Right lobe of liver (tissue), 6 donors: ENCODE results near the gene PEMT. TPM values are rescaled to one million over a fixed set of nuclear protein-coding genes. Genes with fewer than 3 reads are reported as not detected.

Source experiments
- ATAC-seq, 4 donors: fragments of 200-7000 bp; cut with Tn5 transposase; one replicate each; pipeline ENCODE4 v1.9.1; 2020; ENCODE audit warnings: mild to moderate bottlenecking in 4 of 4, moderate library complexity in 4 of 4
- DNase-seq, 3 donors: peaks; one replicate each; pipeline ENCODE4 v3.0.0-alpha.2; 2020
- H3K27ac ChIP-seq, 3 donors: fragments of 200-600 bp; one replicate each; pipeline ENCODE4 v1.8.0; 2022
- H3K27me3 ChIP-seq, 2 donors: fragments of 200-600 bp; one replicate each; pipeline ENCODE4 v1.8.0; 2022
- H3K36me3 ChIP-seq, 4 donors: fragments of 200-600 bp; sonication (generic) in 1 of 4; one replicate each; pipeline versions ENCODE4 v1.5.1 to v1.8.0; 2017 to 2022; ENCODE audit warnings: control low read depth in 1 of 4
- H3K4me1 ChIP-seq, 4 donors: fragments of 200-600 bp; sonication (generic) in 1 of 4; one replicate each; pipeline versions ENCODE4 v1.5.1 to v1.8.0; 2017 to 2022; ENCODE audit warnings: control low read depth in 1 of 4
- H3K4me3 ChIP-seq, 3 donors: fragments of 200-600 bp; one replicate each; pipeline ENCODE4 v1.8.0; 2022
- H3K9me3 ChIP-seq, 4 donors: fragments of 200-600 bp; sonication (generic) in 1 of 4; one replicate each; pipeline versions ENCODE4 v1.5.1 to v1.8.0; 2017 to 2022; ENCODE audit warnings: control low read depth in 1 of 4
- CTCF ChIP-seq, 4 donors: fragments of 200-600 bp in 3 of 4; fragments of 450-650 bp in 1 of 4; IDR thresholded peaks; one replicate each; pipeline versions ENCODE4 v1.5.1 to v1.8.0; 2016 to 2022; ENCODE audit warnings: antibody characterized with exemption in 4 of 4, mild to moderate bottlenecking in 2 of 4
- POLR2A ChIP-seq: fragments of 450-650 bp; IDR thresholded peaks from one replicate; pipeline ENCODE4 v1.6.1; 2017; ENCODE audit warnings: antibody characterized with exemption, mild to moderate bottlenecking
- WGBS: methylation state at CpG from one replicate; pipeline ENCODE4 v1.1.6; 2018; ENCODE audit warnings: low coverage, low lambda C conversion rate; ENCODE audit not compliant: insufficient coverage; ENCODE audit errors: missing lambda C conversion rate; 5-methylcytosine and 5-hydroxymethylcytosine counted together
- intact Hi-C, 2 donors: fragments of 100-400 bp; cut with DNase I; formaldehyde crosslinking; loops; one replicate each; pipeline versions ENCODE4 v1.11.2 to v1.14.1; 2022
- total RNA-seq, 6 experiments: library from RNA; depleted of rRNA in 2 of 6; stranded (reverse); fragments of >200 nt in 2 of 6; fragmentation: NEBNext Ultra II Directional in 3 of 6; extraction: Animal tissue kit (Norgen Biotek cat#: 25700) in 3 of 6; gene quantifications; one replicate each; pipeline versions ENCODE4 v1.1.0 to v1.2.4, GENCODE V29; 2016 to 2023
- donor health status: DM: no; HTN: yes; CAD: no.
- donor health status: DM: no; HTN: no; CAD: no.
- donor health status: DM: no; HTN: no; CAD: no.
- donor health status: DM: no; HTN: yes; CAD: no.
- donor health status: DM: no; HTN: yes; CAD: no.

Gene PEMT
- total RNA-seq, 6 experiments from 2014 or later: 92.4 to 184 (median 170) TPM

- Histone ChIP-seq H3K27ac (no peak overlapping the region), H3K9me3 (no peaks in the 10 kb centered on the region), H3K4me3 (no peak overlapping the region), H3K4me1 (peaks cover 0 to 12% (median 2%) of the 10 kb centered on the region in 4 donors), H3K27me3 (no peaks in the 10 kb centered on the region), H3K36me3 (no peaks in the 10 kb centered on the region)
- no peak for DNase-seq
- WGBS: 41% methylated on average over 4 of the region's 4 CpGs
- intact Hi-C loops: no loop called here
- ATAC-seq: no peak
- TF ChIP-seq CTCF (IDR thresholded peaks at IDR 0.05): no peak
- TF ChIP-seq POLR2A: no peak
Observed at GRCh38 chr17:17605729-17606088, 14.2 kb upstream of the PEMT start.

GRCh38 chr17:17605083-17605728 lies 13.7 kb upstream of the PEMT start:
- intact Hi-C loops: no loop called here
- no peaks in the 10 kb centered on the region for H3K36me3 ChIP-seq
- ATAC-seq (peak; percentile 58 to 83 (median 81)), DNase-seq (no peak)
- H3K9me3 ChIP-seq: no peaks in the 10 kb centered on the region
- TF ChIP-seq CTCF (IDR thresholded peaks at IDR 0.05): no peak
- no peak for TF ChIP-seq POLR2A
- H3K4me3 ChIP-seq: no peak overlapping the region
- WGBS: 52% methylated on average over 12 of the region's 14 CpGs
- no peaks in the 10 kb centered on the region for H3K27me3 ChIP-seq
- H3K27ac ChIP-seq: no peak overlapping the region
- peaks cover 0 to 12% (median 2%) of the 10 kb centered on the region in 4 donors for H3K4me1 ChIP-seq

GRCh38 chr17:17603895-17604225 lies 12.4 kb upstream of the PEMT start:
- intact Hi-C loops: no loop called here
- Histone ChIP-seq H3K9me3 (no peaks in the 10 kb centered on the region), H3K4me1 (peaks cover 0 to 12% (median 2%) of the 10 kb centered on the region in 4 donors), H3K27me3 (no peaks in the 10 kb centered on the region), H3K27ac (no peak overlapping the region), H3K4me3 (no peak overlapping the region), H3K36me3 (no peaks in the 10 kb centered on the region)
- TF ChIP-seq CTCF (IDR thresholded peaks at IDR 0.05) (no peak), POLR2A (no peak)
- DNase-seq (no peak), ATAC-seq (no peak)
- 100% methylated on average over 1 of the region's 1 CpG for WGBS

GRCh38 chr17:17603178-17603894 lies 11.8 kb upstream of the PEMT start:
- Histone ChIP-seq H3K4me1 (peaks cover 0 to 12% (median 2%) of the 10 kb centered on the region in 4 donors), H3K9me3 (no peaks in the 10 kb centered on the region), H3K36me3 (no peaks in the 10 kb centered on the region), H3K27me3 (no peaks in the 10 kb centered on the region), H3K4me3 (no peak overlapping the region), H3K27ac (no peak overlapping the region)
- intact Hi-C loops: no loop called here
- WGBS: 90% methylated on average over 4 of the region's 15 CpGs
- DNase-seq (no peak), ATAC-seq (no peak)
- TF ChIP-seq POLR2A (no peak), CTCF (IDR thresholded peaks at IDR 0.05) (no peak)
